Neural cell (in vitro differentiated cells): Measurements from ENCODE around the gene URB1. TPM values are rescaled to one million over a fixed set of nuclear protein-coding genes. Genes with fewer than 3 reads are reported as not detected.
A peak's percentile ranks its signal among the peaks of the same experiment; 100 is the strongest.
"Not testable (repeated sequence)": the region's sequence is repeated elsewhere in the genome, so short reads cannot be mapped to it uniquely, and the experiment has no call there.

Experiments
- H2AFZ ChIP-seq: fragments of 200-600, 300-800 bp; sonication (generic), shearing (Covaris generic); 2 replicates; pipeline ENCODE4 v1.6.0; 2014; ENCODE audit warnings: low read depth, mild to moderate bottlenecking, antibody characterized with exemption, low read length, moderate library complexity
- H3F3A ChIP-seq: fragments of 200-600 bp; shearing (Covaris generic); 2 replicates; pipeline ENCODE4 v1.6.1; 2016; ENCODE audit warnings: mild to moderate bottlenecking, moderate library complexity, mixed read lengths, antibody characterized with exemption, low read length; ENCODE audit not compliant: insufficient read depth, poor library complexity, severe bottlenecking
- H3K27ac ChIP-seq: fragments of 200-600, 300-800 bp; sonication (generic), shearing (Covaris generic); 2 replicates; pipeline ENCODE4 v1.5.1; 2014; ENCODE audit warnings: mild to moderate bottlenecking, low read length, moderate library complexity
- H3K27me3 ChIP-seq: fragments of 300-800, 200-600 bp; sonication (generic), shearing (Covaris generic); 2 replicates; pipeline ENCODE4 v1.6.0; 2014; ENCODE audit warnings: mild to moderate bottlenecking, low read depth, low read length, moderate library complexity; ENCODE audit not compliant: insufficient read depth
- H3K36me3 ChIP-seq: fragments of 300-800, 200-600 bp; sonication (generic), shearing (Covaris generic); 2 replicates; pipeline ENCODE4 v1.5.1; 2014; ENCODE audit warnings: mild to moderate bottlenecking, antibody characterized with exemption, low read length, moderate library complexity; ENCODE audit not compliant: insufficient read depth
- H3K4me2 ChIP-seq: fragments of 300-800, 200-600 bp; sonication (generic), shearing (Covaris generic); 2 replicates; pipeline ENCODE4 v1.6.0; 2014; ENCODE audit warnings: mild to moderate bottlenecking, low read length
- H3K4me3 ChIP-seq: fragments of 300-800, 200-600 bp; sonication (generic), shearing (Covaris generic); 2 replicates; pipeline ENCODE4 v1.5.1; 2014; ENCODE audit warnings: mild to moderate bottlenecking, low read length, moderate library complexity
- H3K79me2 ChIP-seq: fragments of 200-600 bp; shearing (Covaris generic); replicated peaks from 2 replicates; pipeline ENCODE4 v1.6.0; 2014; ENCODE audit warnings: mild to moderate bottlenecking, low read length, moderate library complexity; ENCODE audit not compliant: insufficient read depth
- H3K9ac ChIP-seq: fragments of 300-800, 200-600 bp; sonication (generic), shearing (Covaris generic); 2 replicates; pipeline ENCODE4 v1.6.1; 2016; ENCODE audit warnings: mild to moderate bottlenecking, low read length, mixed read lengths
- H3K9me2 ChIP-seq: fragments of 200-600 bp; shearing (Covaris generic); 2 replicates; pipeline ENCODE4 v1.6.1; 2016; ENCODE audit warnings: mild to moderate bottlenecking, low read length, mixed read lengths; ENCODE audit not compliant: insufficient read depth
- H3K9me3 ChIP-seq: fragments of 200-600, 300-800 bp; sonication (generic), shearing (Covaris generic); 2 replicates; pipeline ENCODE4 v1.6.1; 2016; ENCODE audit warnings: mild to moderate bottlenecking, mixed run types, low read length, moderate library complexity, mixed read lengths
- H4K20me1 ChIP-seq: fragments of 200-600 bp; shearing (Covaris generic); 2 replicates; pipeline ENCODE4 v1.6.1; 2016; ENCODE audit warnings: mild to moderate bottlenecking, mixed run types; ENCODE audit not compliant: insufficient read depth
- EP300 ChIP-seq: fragments of 450-650 bp; conservative IDR thresholded peaks from 2 replicates; pipeline ENCODE4 v1.6.1; 2014; ENCODE audit warnings: antibody characterized with exemption, mild to moderate bottlenecking, moderate library complexity; ENCODE audit not compliant: poor library complexity, severe bottlenecking
- EZH2 ChIP-seq: fragments of 200-600, 300-800 bp; shearing (Covaris generic), sonication (generic); IDR thresholded peaks from 2 replicates; pipeline ENCODE4 v1.6.1; 2014; ENCODE audit warnings: antibody characterized with exemption, low read length, borderline replicate concordance, mild to moderate bottlenecking; ENCODE audit not compliant: insufficient read depth, poor library complexity, severe bottlenecking
- MXI1 ChIP-seq: fragments of 450-650 bp; conservative IDR thresholded peaks from 2 replicates; pipeline ENCODE4 v1.6.1; 2014; ENCODE audit warnings: antibody characterized with exemption, mild to moderate bottlenecking; ENCODE audit not compliant: poor library complexity, severe bottlenecking
- RAD21 ChIP-seq: fragments of 450-650 bp; conservative IDR thresholded peaks from 2 replicates; pipeline ENCODE4 v1.6.1; 2014; ENCODE audit warnings: antibody characterized with exemption, mild to moderate bottlenecking, moderate library complexity
- REST ChIP-seq: IDR thresholded peaks from 2 replicates; pipeline ENCODE4 v1.6.1; 2012; ENCODE audit warnings: borderline replicate concordance
- SMC3 ChIP-seq: fragments of 450-650 bp; conservative IDR thresholded peaks from 2 replicates; pipeline ENCODE4 v1.6.1; 2014; ENCODE audit warnings: antibody characterized with exemption, mild to moderate bottlenecking, moderate library complexity; ENCODE audit not compliant: poor library complexity
- TAF1 ChIP-seq: IDR thresholded peaks from 2 replicates; pipeline ENCODE4 v1.6.1; 2012; ENCODE audit warnings: low read depth
- polyA plus RNA-seq: library from polyadenylated mRNA; depleted of rRNA; stranded (reverse); fragments of >200 nt; gene quantifications from 2 replicates; pipeline ENCODE4 v1.2.3, GENCODE V29; 2014
- TF ChIP-seq, protein P1 (sequence below): fragments of 450-650 bp; IDR thresholded peaks from 2 replicates; pipeline ENCODE4 v1.5.1; 2014; ENCODE audit warnings: antibody characterized with exemption, mild to moderate bottlenecking, moderate library complexity; ENCODE audit not compliant: poor library complexity, severe bottlenecking

Gene URB1
- polyA plus RNA-seq, 1 donor from 2014 or later: 4.4 TPM

- H3K9me2 ChIP-seq: no peaks in the 10 kb centered on the region
- H3K79me2 ChIP-seq: peaks cover 8% of the 10 kb centered on the region
- TF ChIP-seq, protein P1, sequence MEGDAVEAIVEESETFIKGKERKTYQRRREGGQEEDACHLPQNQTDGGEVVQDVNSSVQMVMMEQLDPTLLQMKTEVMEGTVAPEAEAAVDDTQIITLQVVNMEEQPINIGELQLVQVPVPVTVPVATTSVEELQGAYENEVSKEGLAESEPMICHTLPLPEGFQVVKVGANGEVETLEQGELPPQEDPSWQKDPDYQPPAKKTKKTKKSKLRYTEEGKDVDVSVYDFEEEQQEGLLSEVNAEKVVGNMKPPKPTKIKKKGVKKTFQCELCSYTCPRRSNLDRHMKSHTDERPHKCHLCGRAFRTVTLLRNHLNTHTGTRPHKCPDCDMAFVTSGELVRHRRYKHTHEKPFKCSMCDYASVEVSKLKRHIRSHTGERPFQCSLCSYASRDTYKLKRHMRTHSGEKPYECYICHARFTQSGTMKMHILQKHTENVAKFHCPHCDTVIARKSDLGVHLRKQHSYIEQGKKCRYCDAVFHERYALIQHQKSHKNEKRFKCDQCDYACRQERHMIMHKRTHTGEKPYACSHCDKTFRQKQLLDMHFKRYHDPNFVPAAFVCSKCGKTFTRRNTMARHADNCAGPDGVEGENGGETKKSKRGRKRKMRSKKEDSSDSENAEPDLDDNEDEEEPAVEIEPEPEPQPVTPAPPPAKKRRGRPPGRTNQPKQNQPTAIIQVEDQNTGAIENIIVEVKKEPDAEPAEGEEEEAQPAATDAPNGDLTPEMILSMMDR: no peak
- TF ChIP-seq EP300 (no peak), EZH2 (no peak)
- H3K9ac ChIP-seq: no peak overlapping the region
- H3K36me3 ChIP-seq: no peaks in the 10 kb centered on the region
- no peaks in the 10 kb centered on the region for H3F3A ChIP-seq
- H4K20me1 ChIP-seq: no peaks in the 10 kb centered on the region
- no peaks in the 10 kb centered on the region for H3K9me3 ChIP-seq
- H2AFZ ChIP-seq: peak overlapping the region; percentile 88
- no peak overlapping the region for H3K4me3 ChIP-seq
- H3K4me2 ChIP-seq: no peak overlapping the region
- H3K27me3 ChIP-seq: no peaks in the 10 kb centered on the region
- H3K27ac ChIP-seq: no peak overlapping the region
These were observed 827 bp upstream of the URB1 start for GRCh38 chr21:32393677-32394001.

GRCh38 chr21:32392299-32392879, 423 bp downstream of the URB1 start:
- Histone ChIP-seq H3K27me3 (no peaks in the 10 kb centered on the region), H3K36me3 (no peaks in the 10 kb centered on the region), H3K9ac (peak overlapping the region; percentile 46), H3F3A (no peaks in the 10 kb centered on the region), H2AFZ (peak overlapping the region; percentile 88), H3K9me2 (no peaks in the 10 kb centered on the region), H3K4me3 (peak overlapping the region; percentile 97), H3K4me2 (peak overlapping the region; percentile 80), H3K79me2 (peaks cover 8% of the 10 kb centered on the region), H3K9me3 (no peaks in the 10 kb centered on the region), H3K27ac (no peak overlapping the region), H4K20me1 (no peaks in the 10 kb centered on the region)
- TF ChIP-seq SMC3 (no peak), TAF1 (no peak)

DNA sequence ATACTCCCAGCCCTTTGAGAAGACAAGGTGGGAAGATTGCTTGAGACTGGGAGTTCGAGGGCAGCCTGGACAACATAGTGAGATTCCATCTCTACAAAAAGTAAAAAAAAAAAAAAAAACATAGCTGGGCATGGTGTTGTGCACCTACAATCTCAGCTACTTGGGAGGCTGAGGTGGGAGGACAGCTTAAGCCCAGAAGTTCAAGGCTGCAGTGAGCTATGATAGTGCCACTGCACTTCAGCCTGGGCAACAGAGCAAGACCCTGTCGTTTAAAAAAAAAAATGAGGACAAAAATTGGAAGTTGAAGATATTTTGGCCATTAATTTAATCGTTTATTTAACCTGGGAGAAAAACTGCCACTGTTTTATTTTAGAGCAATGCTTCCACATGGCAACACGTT, 1.1 kb downstream of the URB1 start:
- Histone ChIP-seq H3K9me2 (no peaks in the 10 kb centered on the region), H3K27ac (no peak overlapping the region), H3K9ac (peak overlapping the region; percentile 46), H3K4me2 (peak overlapping the region; percentile 80), H3K36me3 (no peaks in the 10 kb centered on the region), H4K20me1 (no peaks in the 10 kb centered on the region), H3K79me2 (peaks cover 8% of the 10 kb centered on the region), H3F3A (no peaks in the 10 kb centered on the region), H3K9me3 (no peaks in the 10 kb centered on the region), H3K27me3 (no peaks in the 10 kb centered on the region), H2AFZ (no peak overlapping the region), H3K4me3 (peak overlapping the region; percentile 97)
- no peak for TF ChIP-seq RAD21
- no peak for TF ChIP-seq MXI1
- no peak for TF ChIP-seq EP300
- no peak for TF ChIP-seq REST
- no peak for TF ChIP-seq SMC3
- TF ChIP-seq, protein P1: no peak
- no peak for TF ChIP-seq EZH2

GRCh38 chr21:32390537-32391224, 2.1 kb downstream of the URB1 start:
- not testable (repeated sequence) for H3K4me3 ChIP-seq, H3K79me2 ChIP-seq, H3K9ac ChIP-seq, H3F3A ChIP-seq, H3K27ac ChIP-seq, H4K20me1 ChIP-seq, H3K27me3 ChIP-seq, H3K9me2 ChIP-seq, H3K36me3 ChIP-seq, H3K4me2 ChIP-seq, H3K9me3 ChIP-seq, H2AFZ ChIP-seq
